Mucosa of rectum (tissue), 2 donors: Measurements from ENCODE around the gene GABRR2.
"Not testable (repeated sequence)": the region's sequence is repeated elsewhere in the genome, so short reads cannot be mapped to it uniquely, and the experiment has no call there.

ENCODE experiments used
- H3K27ac ChIP-seq, 2 donors: one replicate each; pipeline ENCODE4 v1.7.0; 2013; ENCODE audit warnings: inconsistent platforms in 2 of 2, low read depth in 2 of 2, low read length in 2 of 2
- H3K27me3 ChIP-seq, 2 donors: one replicate each; pipeline ENCODE4 v1.7.0; 2013; ENCODE audit warnings: low read length in 2 of 2; ENCODE audit not compliant: control insufficient read depth in 2 of 2, insufficient read depth in 2 of 2
- H3K36me3 ChIP-seq, 2 donors: one replicate each; pipeline ENCODE4 v1.7.0; 2013; ENCODE audit warnings: low read length in 2 of 2; ENCODE audit not compliant: control insufficient read depth in 2 of 2, insufficient read depth in 2 of 2
- H3K4me1 ChIP-seq, 2 donors: one replicate each; pipeline ENCODE4 v1.7.0; 2013; ENCODE audit warnings: low read length in 2 of 2, mild to moderate bottlenecking in 1 of 2; ENCODE audit not compliant: control insufficient read depth in 2 of 2, insufficient read depth in 2 of 2
- H3K4me3 ChIP-seq, 2 donors: one replicate each; pipeline ENCODE4 v1.7.0; 2013; ENCODE audit warnings: low read length in 2 of 2
- H3K9ac ChIP-seq, 2 donors: one replicate each; pipeline ENCODE4 v1.7.0; 2013; ENCODE audit warnings: low read length in 2 of 2, low read depth in 1 of 2, mild to moderate bottlenecking in 1 of 2
- H3K9me3 ChIP-seq, 2 donors: one replicate each; pipeline ENCODE4 v1.7.0; 2013; ENCODE audit warnings: low read length in 2 of 2; ENCODE audit not compliant: control insufficient read depth in 2 of 2
- donor health status: healthy.
- donor health status: Normal muscosa, but diverticular disease.

The GABRR2 gene

GRCh38 chr6:89250239-89250638, 64.9 kb downstream of the GABRR2 start:
- Histone ChIP-seq H3K9me3 (no peaks in the 10 kb centered on the region), H3K27ac (no peak overlapping the region), H3K36me3 (no peaks in the 10 kb centered on the region), H3K9ac (no peak overlapping the region), H3K4me3 (no peak overlapping the region), H3K27me3 (no peaks in the 10 kb centered on the region), H3K4me1 (peaks cover 0 to 4% of the 10 kb centered on the region in 2 donors)

GRCh38 chr6:89244241-89244985, 70.7 kb downstream of the GABRR2 start:
- Histone ChIP-seq H3K4me1 (no peaks in the 10 kb centered on the region), H3K36me3 (no peaks in the 10 kb centered on the region), H3K4me3 (no peak overlapping the region), H3K9ac (no peak overlapping the region), H3K27ac (peak overlapping the region in 1 of 2 donors; percentile 28), H3K27me3 (no peaks in the 10 kb centered on the region), H3K9me3 (no peaks in the 10 kb centered on the region)

GRCh38 chr6:89243331-89243629, 71.8 kb downstream of the GABRR2 start:
- Histone ChIP-seq H3K9me3 (no peaks in the 10 kb centered on the region), H3K4me3 (no peak overlapping the region), H3K36me3 (no peaks in the 10 kb centered on the region), H3K27me3 (no peaks in the 10 kb centered on the region), H3K27ac (peak overlapping the region in 1 of 2 donors; percentile 35), H3K9ac (no peak overlapping the region), H3K4me1 (no peaks in the 10 kb centered on the region)

- Histone ChIP-seq H3K36me3 (no peaks in the 10 kb centered on the region), H3K9ac (no peak overlapping the region), H3K9me3 (no peaks in the 10 kb centered on the region), H3K27me3 (no peaks in the 10 kb centered on the region), H3K4me3 (no peak overlapping the region), H3K27ac (peak overlapping the region in 1 of 2 donors; percentile 35), H3K4me1 (no peaks in the 10 kb centered on the region)
These were observed 72.3 kb downstream of the GABRR2 start for GRCh38 chr6:89242574-89243330.

- H3K4me1 ChIP-seq: no peaks in the 10 kb centered on the region
- no peaks in the 10 kb centered on the region for H3K36me3 ChIP-seq
- no peaks in the 10 kb centered on the region for H3K9me3 ChIP-seq
- no peaks in the 10 kb centered on the region for H3K27me3 ChIP-seq
- no peak overlapping the region for H3K4me3 ChIP-seq
- no peak overlapping the region for H3K9ac ChIP-seq
- no peak overlapping the region for H3K27ac ChIP-seq
These were observed 75.8 kb downstream of the GABRR2 start for GRCh38 chr6:89239338-89239737.

- Histone ChIP-seq H3K27ac (no peak overlapping the region), H3K4me3 (no peak overlapping the region), H3K27me3 (no peaks in the 10 kb centered on the region), H3K36me3 (no peaks in the 10 kb centered on the region), H3K9me3 (no peaks in the 10 kb centered on the region), H3K9ac (no peak overlapping the region), H3K4me1 (no peaks in the 10 kb centered on the region)
These were observed 77.9 kb downstream of the GABRR2 start for GRCh38 chr6:89237158-89237557.

GRCh38 chr6:89233605-89234004, 81.5 kb downstream of the GABRR2 start:
- H3K9me3 ChIP-seq, H3K36me3 ChIP-seq, H3K27me3 ChIP-seq, H3K9ac ChIP-seq, H3K27ac ChIP-seq, H3K4me3 ChIP-seq, H3K4me1 ChIP-seq: not testable (repeated sequence)

GRCh38 chr6:89222712-89223039, 92.4 kb downstream of the GABRR2 start:
- no peak overlapping the region for H3K4me3 ChIP-seq
- H3K4me1 ChIP-seq: no peaks in the 10 kb centered on the region
- no peak overlapping the region for H3K27ac ChIP-seq
- H3K9ac ChIP-seq: no peak overlapping the region
- no peaks in the 10 kb centered on the region for H3K36me3 ChIP-seq
- H3K9me3 ChIP-seq: no peaks in the 10 kb centered on the region
- H3K27me3 ChIP-seq: no peaks in the 10 kb centered on the region

GRCh38 chr6:89221971-89222711, 93.0 kb downstream of the GABRR2 start:
- no peaks in the 10 kb centered on the region for H3K36me3 ChIP-seq
- H3K27me3 ChIP-seq: no peaks in the 10 kb centered on the region
- no peaks in the 10 kb centered on the region for H3K9me3 ChIP-seq
- H3K27ac ChIP-seq: no peak overlapping the region
- no peak overlapping the region for H3K9ac ChIP-seq
- H3K4me1 ChIP-seq: no peaks in the 10 kb centered on the region
- no peak overlapping the region for H3K4me3 ChIP-seq

GRCh38 chr6:89221129-89221528, 94.0 kb downstream of the GABRR2 start:
- Histone ChIP-seq H3K9ac (no peak overlapping the region), H3K4me3 (no peak overlapping the region), H3K36me3 (no peaks in the 10 kb centered on the region), H3K27me3 (no peaks in the 10 kb centered on the region), H3K27ac (no peak overlapping the region), H3K4me1 (no peaks in the 10 kb centered on the region), H3K9me3 (no peaks in the 10 kb centered on the region)
